ENCODE data around the gene CLASRP.

Gene CLASRP

GRCh38 chr19:45059258-45059965 is 20.6 kb downstream of the CLASRP start:
- no peak overlapping the region for H3K27ac ChIP-seq (ENCODE audit: insufficient read depth, low read depth, low read length, poor library complexity, severe bottlenecking)
- no peak overlapping the region for H3K4me3 ChIP-seq (ENCODE audit: insufficient read depth, low read depth, low read length)
- no peaks in the 10 kb centered on the region for H3K9me3 ChIP-seq (ENCODE audit: control insufficient read depth, low read length)
- H3K4me1 ChIP-seq (ENCODE audit: control insufficient read depth, insufficient read depth, low read length), result no peaks in the 10 kb centered on the region
- WGBS, 2 experiments, result 74 to 78% methylated on average over 16 of the region's 16 CpGs
- peaks cover 71% of the 10 kb centered on the region for H3K36me3 ChIP-seq (ENCODE audit: control insufficient read depth, insufficient read depth, low read length)
- H3K27me3 ChIP-seq (ENCODE audit: control insufficient read depth, insufficient read depth, low read length, poor library complexity, severe bottlenecking), result no peaks in the 10 kb centered on the region

- Histone ChIP-seq H3K4me1 (ENCODE audit: control insufficient read depth, insufficient read depth, low read length) (no peaks in the 10 kb centered on the region), H3K27ac (ENCODE audit: insufficient read depth, low read depth, low read length, poor library complexity, severe bottlenecking) (no peak overlapping the region), H3K27me3 (ENCODE audit: control insufficient read depth, insufficient read depth, low read length, poor library complexity, severe bottlenecking) (no peaks in the 10 kb centered on the region), H3K36me3 (ENCODE audit: control insufficient read depth, insufficient read depth, low read length) (peaks cover 69% of the 10 kb centered on the region), H3K9me3 (ENCODE audit: control insufficient read depth, low read length) (no peaks in the 10 kb centered on the region), H3K4me3 (ENCODE audit: insufficient read depth, low read depth, low read length) (no peak overlapping the region)
- WGBS, 2 experiments, result 97 to 98% methylated on average over 4 of the region's 4 CpGs
Observed at GRCh38 chr19:45061965-45062364, 23.1 kb downstream of the CLASRP start.

GRCh38 chr19:45063851-45064801 is 25.3 kb downstream of the CLASRP start:
- no peaks in the 10 kb centered on the region for H3K4me1 ChIP-seq (ENCODE audit: control insufficient read depth, insufficient read depth, low read length)
- WGBS, 2 experiments, result 96 to 97% methylated on average over 85 of the region's 85 CpGs
- H3K9me3 ChIP-seq (ENCODE audit: control insufficient read depth, low read length), result no peaks in the 10 kb centered on the region
- peaks cover 52% of the 10 kb centered on the region for H3K36me3 ChIP-seq (ENCODE audit: control insufficient read depth, insufficient read depth, low read length)
- no peak overlapping the region for H3K27ac ChIP-seq (ENCODE audit: insufficient read depth, low read depth, low read length, poor library complexity, severe bottlenecking)
- H3K27me3 ChIP-seq (ENCODE audit: control insufficient read depth, insufficient read depth, low read length, poor library complexity, severe bottlenecking), result no peaks in the 10 kb centered on the region
- no peak overlapping the region for H3K4me3 ChIP-seq (ENCODE audit: insufficient read depth, low read depth, low read length)

- H3K36me3 ChIP-seq (ENCODE audit: control insufficient read depth, insufficient read depth, low read length), result peaks cover 35% of the 10 kb centered on the region
- H3K27ac ChIP-seq (ENCODE audit: insufficient read depth, low read depth, low read length, poor library complexity, severe bottlenecking), result no peak overlapping the region
- H3K27me3 ChIP-seq (ENCODE audit: control insufficient read depth, insufficient read depth, low read length, poor library complexity, severe bottlenecking), result no peaks in the 10 kb centered on the region
- no peaks in the 10 kb centered on the region for H3K9me3 ChIP-seq (ENCODE audit: control insufficient read depth, low read length)
- H3K4me1 ChIP-seq (ENCODE audit: control insufficient read depth, insufficient read depth, low read length), result no peaks in the 10 kb centered on the region
- 93 to 94% methylated on average over 38 of the region's 38 CpGs for WGBS, 2 experiments
- no peak overlapping the region for H3K4me3 ChIP-seq (ENCODE audit: insufficient read depth, low read depth, low read length)
Observed at GRCh38 chr19:45066921-45067661, 28.2 kb downstream of the CLASRP start.

- no peak overlapping the region for H3K4me3 ChIP-seq (ENCODE audit: insufficient read depth, low read depth, low read length)
- no peaks in the 10 kb centered on the region for H3K4me1 ChIP-seq (ENCODE audit: control insufficient read depth, insufficient read depth, low read length)
- H3K27me3 ChIP-seq (ENCODE audit: control insufficient read depth, insufficient read depth, low read length, poor library complexity, severe bottlenecking), result no peaks in the 10 kb centered on the region
- WGBS, 2 experiments, result 91 to 93% methylated on average over 7 of the region's 10 CpGs
- H3K9me3 ChIP-seq (ENCODE audit: control insufficient read depth, low read length), result no peaks in the 10 kb centered on the region
- H3K36me3 ChIP-seq (ENCODE audit: control insufficient read depth, insufficient read depth, low read length), result peaks cover 29% of the 10 kb centered on the region
- no peak overlapping the region for H3K27ac ChIP-seq (ENCODE audit: insufficient read depth, low read depth, low read length, poor library complexity, severe bottlenecking)
Observed at GRCh38 chr19:45068041-45068440, 29.2 kb downstream of the CLASRP start.

GRCh38 chr19:45069056-45069455 is 30.2 kb downstream of the CLASRP start:
- H3K4me1 ChIP-seq (ENCODE audit: control insufficient read depth, insufficient read depth, low read length), result no peaks in the 10 kb centered on the region
- H3K27me3 ChIP-seq (ENCODE audit: control insufficient read depth, insufficient read depth, low read length, poor library complexity, severe bottlenecking), result no peaks in the 10 kb centered on the region
- no peak overlapping the region for H3K4me3 ChIP-seq (ENCODE audit: insufficient read depth, low read depth, low read length)
- H3K36me3 ChIP-seq (ENCODE audit: control insufficient read depth, insufficient read depth, low read length), result peaks cover 22% of the 10 kb centered on the region
- no peak overlapping the region for H3K27ac ChIP-seq (ENCODE audit: insufficient read depth, low read depth, low read length, poor library complexity, severe bottlenecking)
- WGBS, 2 experiments, result 76 to 77% methylated on average over 13 of the region's 13 CpGs
- H3K9me3 ChIP-seq (ENCODE audit: control insufficient read depth, low read length), result no peaks in the 10 kb centered on the region

- Histone ChIP-seq H3K27me3 (ENCODE audit: control insufficient read depth, insufficient read depth, low read length, poor library complexity, severe bottlenecking) (peaks cover 3% of the 10 kb centered on the region), H3K36me3 (ENCODE audit: control insufficient read depth, insufficient read depth, low read length) (peaks cover 17% of the 10 kb centered on the region), H3K4me1 (ENCODE audit: control insufficient read depth, insufficient read depth, low read length) (peaks cover 10% of the 10 kb centered on the region), H3K9me3 (ENCODE audit: control insufficient read depth, low read length) (no peaks in the 10 kb centered on the region), H3K4me3 (ENCODE audit: insufficient read depth, low read depth, low read length) (no peak overlapping the region), H3K27ac (ENCODE audit: insufficient read depth, low read depth, low read length, poor library complexity, severe bottlenecking) (no peak overlapping the region)
- WGBS, 2 experiments, result 96 to 97% methylated on average over 6 of the region's 6 CpGs
Observed at GRCh38 chr19:45070214-45070613, 31.4 kb downstream of the CLASRP start.

- Histone ChIP-seq H3K4me1 (ENCODE audit: control insufficient read depth, insufficient read depth, low read length) (peaks cover 16% of the 10 kb centered on the region), H3K27ac (ENCODE audit: insufficient read depth, low read depth, low read length, poor library complexity, severe bottlenecking) (no peak overlapping the region), H3K27me3 (ENCODE audit: control insufficient read depth, insufficient read depth, low read length, poor library complexity, severe bottlenecking) (peaks cover 10% of the 10 kb centered on the region), H3K9me3 (ENCODE audit: control insufficient read depth, low read length) (no peaks in the 10 kb centered on the region), H3K4me3 (ENCODE audit: insufficient read depth, low read depth, low read length) (no peak overlapping the region), H3K36me3 (ENCODE audit: control insufficient read depth, insufficient read depth, low read length) (peaks cover 13% of the 10 kb centered on the region)
- WGBS, 2 experiments, result 95 to 96% methylated on average over 19 of the region's 19 CpGs
Observed at GRCh38 chr19:45070861-45071544, 32.2 kb downstream of the CLASRP start.

GRCh38 chr19:45071545-45071938 is 32.7 kb downstream of the CLASRP start:
- WGBS, 2 experiments, result 97% methylated on average over 25 of the region's 25 CpGs
- H3K4me3 ChIP-seq (ENCODE audit: insufficient read depth, low read depth, low read length), result no peak overlapping the region
- no peak overlapping the region for H3K27ac ChIP-seq (ENCODE audit: insufficient read depth, low read depth, low read length, poor library complexity, severe bottlenecking)
- peaks cover 13% of the 10 kb centered on the region for H3K36me3 ChIP-seq (ENCODE audit: control insufficient read depth, insufficient read depth, low read length)
- peaks cover 18% of the 10 kb centered on the region for H3K4me1 ChIP-seq (ENCODE audit: control insufficient read depth, insufficient read depth, low read length)
- no peaks in the 10 kb centered on the region for H3K9me3 ChIP-seq (ENCODE audit: control insufficient read depth, low read length)
- peaks cover 16% of the 10 kb centered on the region for H3K27me3 ChIP-seq (ENCODE audit: control insufficient read depth, insufficient read depth, low read length, poor library complexity, severe bottlenecking)

Measured in ectodermal cell (in vitro differentiated cells).